HG03565 (cell line): ENCODE results near the gene CTDSP2.
"Not testable (repeated sequence)": the region's sequence is repeated elsewhere in the genome, so short reads cannot be mapped to it uniquely, and the experiment has no call there.

Experiments
- ATAC-seq: cut with Tn5 transposase; IDR thresholded peaks from one replicate; pipeline ENCODE4 v1.9.1; 2021; ENCODE audit warnings: mild to moderate bottlenecking, moderate library complexity; ENCODE audit not compliant: unreplicated experiment

Gene CTDSP2

GRCh38 chr12:57853864-57854556, 7.5 kb upstream of the CTDSP2 start:
- no peak for ATAC-seq

GRCh38 chr12:57852620-57853500, 6.3 kb upstream of the CTDSP2 start:
- ATAC-seq = no peak

- ATAC-seq = no peak
Measured at GRCh38 chr12:57852200-57852599, 5.7 kb upstream of the CTDSP2 start.

GRCh38 chr12:57851552-57851951, 5.0 kb upstream of the CTDSP2 start:
- ATAC-seq = no peak

GRCh38 chr12:57850854-57851430, 4.4 kb upstream of the CTDSP2 start:
- ATAC-seq = peak; percentile 36

GRCh38 chr12:57849447-57849846, 2.9 kb upstream of the CTDSP2 start:
- ATAC-seq = not testable (repeated sequence)

- ATAC-seq = no peak
Measured at GRCh38 chr12:57849035-57849434, 2.5 kb upstream of the CTDSP2 start.

- ATAC-seq = no peak
Measured at GRCh38 chr12:57848208-57848607, 1.7 kb upstream of the CTDSP2 start.

- ATAC-seq = no peak
Measured at GRCh38 chr12:57846285-57846576, 298 bp downstream of the CTDSP2 start.

GRCh38 chr12:57845478-57846284, 848 bp downstream of the CTDSP2 start:
- ATAC-seq = no peak

GRCh38 chr12:57844709-57845477, 1.6 kb downstream of the CTDSP2 start:
- ATAC-seq = no peak

- ATAC-seq = no peak
Measured at GRCh38 chr12:57842342-57843294, 3.9 kb downstream of the CTDSP2 start.

- ATAC-seq = no peak
Measured at GRCh38 chr12:57841445-57841844, 5.1 kb downstream of the CTDSP2 start.

GRCh38 chr12:57840726-57841125, 5.8 kb downstream of the CTDSP2 start:
- no peak for ATAC-seq

GRCh38 chr12:57839996-57840395, 6.5 kb downstream of the CTDSP2 start:
- ATAC-seq = no peak

GRCh38 chr12:57838594-57839302, 7.8 kb downstream of the CTDSP2 start:
- no peak for ATAC-seq

- no peak for ATAC-seq
Measured at GRCh38 chr12:57837864-57838562, 8.5 kb downstream of the CTDSP2 start.
